Esophagus squamous epithelium (tissue), 4 donors: ENCODE measurements around the gene POLA1.

Source experiments
- CTCF ChIP-seq, 6 experiments: fragments of 450-650 bp in 4 of 6; fragments of 200-600 bp in 2 of 6; sonication (generic) in 2 of 6; IDR thresholded peaks; one replicate each; pipeline ENCODE4 v1.5.1; 2016 to 2019; ENCODE audit warnings: antibody characterized with exemption in 6 of 6, mild to moderate bottlenecking in 4 of 6, moderate library complexity in 4 of 6
- POLR2A ChIP-seq, 4 donors: fragments of 450-650 bp; IDR thresholded peaks; one replicate each; pipeline ENCODE4 v1.6.1; 2017; ENCODE audit warnings: antibody characterized with exemption in 4 of 4, mild to moderate bottlenecking in 4 of 4, moderate library complexity in 3 of 4

- TF ChIP-seq CTCF (IDR thresholded peaks at IDR 0.05) (peak in 3 of 6 experiments; percentile 18 to 41 (median 38)), POLR2A (IDR thresholded peaks at IDR 0.05) (no peak)
Measured at GRCh38 chrX:25020905-25021449, 327.3 kb downstream of the POLA1 start.
